HG03378 (cell line): ENCODE results near the gene MAP1LC3A.

Experiments
- ATAC-seq: cut with Tn5 transposase; IDR thresholded peaks from one replicate; pipeline ENCODE4 v1.9.1; 2021; ENCODE audit warnings: mild to moderate bottlenecking, moderate library complexity; ENCODE audit not compliant: unreplicated experiment

The MAP1LC3A gene

GRCh38 chr20:34574861-34575260 is 16.3 kb downstream of the MAP1LC3A start:
- no peak for ATAC-seq

- no peak for ATAC-seq
These were observed 16.8 kb downstream of the MAP1LC3A start for GRCh38 chr20:34575271-34575670.

GRCh38 chr20:34575756-34576155 is 17.2 kb downstream of the MAP1LC3A start:
- no peak for ATAC-seq

- no peak for ATAC-seq
These were observed 18.5 kb downstream of the MAP1LC3A start for GRCh38 chr20:34577061-34577460.

- no peak for ATAC-seq
These were observed 19.5 kb downstream of the MAP1LC3A start for GRCh38 chr20:34578025-34578424.

GRCh38 chr20:34578521-34578920 is 20.0 kb downstream of the MAP1LC3A start:
- no peak for ATAC-seq

GRCh38 chr20:34579191-34579978 is 20.9 kb downstream of the MAP1LC3A start:
- no peak for ATAC-seq

GRCh38 chr20:34579979-34580940 is 21.7 kb downstream of the MAP1LC3A start:
- ATAC-seq: peak; percentile 48

- ATAC-seq: no peak
These were observed 23.0 kb downstream of the MAP1LC3A start for GRCh38 chr20:34581341-34582184.

GRCh38 chr20:34582221-34582620 is 23.7 kb downstream of the MAP1LC3A start:
- no peak for ATAC-seq

GRCh38 chr20:34582911-34583310 is 24.4 kb downstream of the MAP1LC3A start:
- no peak for ATAC-seq

GRCh38 chr20:34583544-34583943 is 25.0 kb downstream of the MAP1LC3A start:
- ATAC-seq: no peak

- ATAC-seq: no peak
These were observed 26.5 kb downstream of the MAP1LC3A start for GRCh38 chr20:34585019-34585418.

GRCh38 chr20:34586488-34587163 is 28.1 kb downstream of the MAP1LC3A start:
- no peak for ATAC-seq

- ATAC-seq: no peak
These were observed 37.1 kb downstream of the MAP1LC3A start for GRCh38 chr20:34595377-34596184.

- no peak for ATAC-seq
These were observed 42.6 kb downstream of the MAP1LC3A start for GRCh38 chr20:34600892-34601653.

- no peak for ATAC-seq
These were observed 46.7 kb downstream of the MAP1LC3A start for GRCh38 chr20:34604980-34605788.

GRCh38 chr20:34607066-34607465 is 48.5 kb downstream of the MAP1LC3A start:
- no peak for ATAC-seq
